Measurements from ENCODE around the gene KCNMA1. TPM values are rescaled to one million over a fixed set of nuclear protein-coding genes. Genes with fewer than 3 reads are reported as not detected.

The KCNMA1 gene
- total and polyA plus RNA-seq, 9 of the 15 experiments (the other 6 are each of a cell fraction or from before 2014, with no cell fraction given), result 0.01 to 0.95 (median 0.15) TPM; not detected in 4

- Histone ChIP-seq H3K79me2 (ENCODE audit: control insufficient read depth, insufficient read depth, low read length) (no peaks in the 10 kb centered on the region), H3K4me1 (replicated peaks in 1 of 2; ENCODE audit: control insufficient read depth in 2 of 2, insufficient read depth in 2 of 2, low read length in 2 of 2) (no peaks in the 10 kb centered on the region), H4K20me1 (replicated peaks; ENCODE audit: control insufficient read depth, insufficient read depth, low read length) (no peaks in the 10 kb centered on the region), H3K4me2 (ENCODE audit: insufficient read depth, low read length) (no peak overlapping the region), H3K9me1 (ENCODE audit: control insufficient read depth, insufficient read depth, low read length) (no peaks in the 10 kb centered on the region), H3K27me3 (ENCODE audit: control insufficient read depth in 2 of 2, insufficient read depth in 2 of 2, low read length in 2 of 2) (no peaks in the 10 kb centered on the region; a peak in 1 of 5 replicates), H3K27ac (ENCODE audit: extremely low read depth, low read depth, low read length) (no peak overlapping the region), H3K9ac (ENCODE audit: insufficient read depth in 1 of 2, low read depth in 2 of 2, low read length in 2 of 2) (no peak overlapping the region), H3K36me3 (ENCODE audit: control insufficient read depth, insufficient read depth, low read length) (no peaks in the 10 kb centered on the region), H2AFZ (ENCODE audit: low read depth, low read length) (no peak overlapping the region), H3K9me3 (replicated peaks; ENCODE audit: control insufficient read depth, insufficient read depth, low read depth, low read length) (no peaks in the 10 kb centered on the region), H3K4me3 (no peak overlapping the region)
- in situ Hi-C loops (cut with MboI) (no loop called here), intact Hi-C loops (cut with micrococcal nuclease) (no loop called here)
- POLR2A ChIA-PET, result interaction anchor here (0.6 kb wide), 1 partner anchor 1839 kb away, joined by 3 read pairs; no protein-coding TSS in a partner anchor
- WGBS (ENCODE audit: insufficient coverage, low coverage, missing lambda C conversion rate), result 0% methylated on average over 2 of the region's 2 CpGs
- CTCF ChIA-PET (ENCODE audit: low intra/inter-chr PET ratio), result no interaction called here
- FAIRE-seq, result no peak
- BruUV-seq (replicated peaks), result no TSS peak
- no peak for DNase-seq (ENCODE audit: extremely low read depth in 1 of 4, low spot score in 3 of 4)
- no peak for TF ChIP-seq FOS (IDR thresholded peaks at IDR 0.05; ENCODE audit: extremely low read depth, insufficient read length)
- no peak for TF ChIP-seq GTF2F1 (IDR thresholded peaks at IDR 0.05; ENCODE audit: low read depth, low read length)
- TF ChIP-seq, protein P1, sequence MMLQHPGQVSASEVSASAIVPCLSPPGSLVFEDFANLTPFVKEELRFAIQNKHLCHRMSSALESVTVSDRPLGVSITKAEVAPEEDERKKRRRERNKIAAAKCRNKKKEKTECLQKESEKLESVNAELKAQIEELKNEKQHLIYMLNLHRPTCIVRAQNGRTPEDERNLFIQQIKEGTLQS (IDR thresholded peaks at IDR 0.05), result peak; percentile 20; the same call in 1 of the 2 replicates
- TF ChIP-seq, protein P1 (CRISPR knock-in tag; conservative IDR thresholded peaks at IDR 0.05), result no peak
- TF ChIP-seq HNRNPL (IDR thresholded peaks at IDR 0.05; ENCODE audit: low read depth, low read length), result no peak
- ATAC-seq, result no peak
Observed at GRCh38 chr10:77334501-77334900, 303.1 kb downstream of the KCNMA1 start.
